SW480 (cell line): Measurements from ENCODE around the gene ATOH8.
"Not testable (repeated sequence)": the region's sequence is repeated elsewhere in the genome, so short reads cannot be mapped to it uniquely, and the experiment has no call there.

Experiments
- DNase-seq: peaks from one replicate; pipeline ENCODE4 v3.0.0-alpha.2; 2016; ENCODE audit warnings: low spot score

The ATOH8 gene, protein sequence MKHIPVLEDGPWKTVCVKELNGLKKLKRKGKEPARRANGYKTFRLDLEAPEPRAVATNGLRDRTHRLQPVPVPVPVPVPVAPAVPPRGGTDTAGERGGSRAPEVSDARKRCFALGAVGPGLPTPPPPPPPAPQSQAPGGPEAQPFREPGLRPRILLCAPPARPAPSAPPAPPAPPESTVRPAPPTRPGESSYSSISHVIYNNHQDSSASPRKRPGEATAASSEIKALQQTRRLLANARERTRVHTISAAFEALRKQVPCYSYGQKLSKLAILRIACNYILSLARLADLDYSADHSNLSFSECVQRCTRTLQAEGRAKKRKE

DNA sequence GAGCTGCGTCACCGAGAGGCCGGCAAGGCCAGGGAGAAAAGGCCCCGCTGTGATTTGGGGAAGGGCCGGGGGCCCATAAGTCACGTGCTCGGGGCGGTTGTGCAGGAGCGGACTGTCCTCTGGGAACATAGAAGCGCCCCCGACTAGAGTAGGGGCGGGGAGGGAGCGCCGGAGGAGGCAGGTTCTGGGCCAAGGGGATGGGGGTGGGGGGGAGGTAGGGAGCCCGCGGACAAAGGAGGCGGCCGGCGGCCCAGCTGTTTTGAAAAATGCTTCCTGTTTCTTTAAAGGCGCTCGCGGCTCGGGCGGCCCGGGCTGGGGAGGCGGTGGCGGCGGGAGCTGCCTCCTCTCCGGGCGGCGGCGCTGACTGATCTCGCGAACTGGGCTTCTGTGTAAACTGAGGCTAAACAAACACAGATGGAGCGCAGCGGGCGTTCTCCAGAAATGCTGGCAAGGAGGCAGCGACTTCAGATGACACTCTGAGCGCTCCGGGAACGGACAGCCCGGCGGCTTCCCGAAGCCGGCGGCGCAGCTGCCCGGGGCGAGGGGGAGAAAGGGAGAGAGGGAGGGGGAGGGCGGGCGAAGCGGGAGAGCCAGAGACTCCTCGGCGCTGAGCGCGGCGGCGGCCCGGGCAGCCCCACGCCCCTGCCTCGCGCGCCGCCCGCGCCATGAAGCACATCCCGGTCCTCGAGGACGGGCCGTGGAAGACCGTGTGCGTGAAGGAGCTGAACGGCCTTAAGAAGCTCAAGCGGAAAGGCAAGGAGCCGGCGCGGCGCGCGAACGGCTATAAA is at the start of gene ATOH8:
ATOH8 (plus strand) TSS at position 467 of the 788 bp plus-strand sequence; CDS start at position 666, 199 bp downstream.
- DNase-seq = peak; percentile 26

DNA sequence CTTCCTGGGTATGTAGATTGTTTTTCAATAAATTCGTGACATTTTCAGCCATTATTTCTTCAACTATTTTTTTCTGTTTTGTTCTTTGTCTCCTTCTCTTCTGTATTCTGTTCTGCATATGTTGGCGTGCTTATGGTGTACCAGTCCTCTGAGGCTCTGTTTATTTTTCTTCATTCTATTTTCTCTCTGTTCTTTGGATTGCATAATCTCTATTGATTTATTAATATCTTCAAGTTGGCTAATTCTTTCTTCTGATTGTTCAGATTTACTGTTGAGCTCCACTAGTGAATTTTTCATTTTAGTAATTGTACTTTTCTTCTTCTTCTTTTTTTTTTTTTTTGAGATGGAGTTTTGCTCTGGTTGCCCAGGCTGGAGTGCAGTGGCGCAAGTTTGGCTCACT is 49.8 kb upstream of the ATOH8 start:
- DNase-seq = no peak

DNA sequence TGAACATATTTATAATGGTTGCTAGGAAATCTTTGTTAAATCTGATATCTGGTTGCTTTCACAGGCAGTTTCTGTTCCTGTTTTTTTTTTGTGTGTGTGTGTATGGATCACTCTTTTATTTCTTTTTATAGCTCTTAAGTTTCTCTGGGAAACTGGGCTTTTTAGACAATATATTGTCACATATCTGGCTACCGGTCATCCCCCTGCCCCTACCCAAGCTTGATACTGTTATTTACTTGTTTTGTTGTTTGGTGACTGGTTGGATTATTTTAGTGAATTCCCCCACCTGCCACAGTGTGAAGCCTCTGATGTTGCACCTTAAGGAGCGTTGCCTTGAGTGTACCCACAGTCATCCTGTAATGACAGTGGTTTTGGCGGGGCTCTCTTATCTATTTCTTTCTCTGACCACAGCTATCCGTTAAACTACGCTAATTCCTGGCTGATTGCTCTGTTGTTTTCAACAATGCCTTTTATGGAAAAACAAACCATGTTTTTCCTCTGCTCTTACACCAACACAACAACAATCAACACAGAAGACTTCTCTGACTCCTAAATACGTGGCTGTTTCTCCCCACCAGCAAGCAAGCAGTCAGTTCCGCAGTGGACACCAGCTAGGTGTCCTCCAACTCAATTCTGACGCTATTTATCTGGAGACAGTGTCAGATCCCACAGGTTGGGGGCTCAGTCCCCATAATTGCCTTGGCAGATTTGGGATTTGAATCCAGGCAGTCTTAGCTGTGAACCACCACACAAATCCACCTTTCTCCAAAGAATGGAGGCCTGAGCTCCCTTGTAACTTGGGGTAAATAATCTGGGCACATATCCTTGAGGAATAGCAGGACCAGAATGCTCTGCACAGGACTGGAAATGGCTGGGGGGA is 48.8 kb upstream of the ATOH8 start:
- peak; percentile 86 for DNase-seq

DNA sequence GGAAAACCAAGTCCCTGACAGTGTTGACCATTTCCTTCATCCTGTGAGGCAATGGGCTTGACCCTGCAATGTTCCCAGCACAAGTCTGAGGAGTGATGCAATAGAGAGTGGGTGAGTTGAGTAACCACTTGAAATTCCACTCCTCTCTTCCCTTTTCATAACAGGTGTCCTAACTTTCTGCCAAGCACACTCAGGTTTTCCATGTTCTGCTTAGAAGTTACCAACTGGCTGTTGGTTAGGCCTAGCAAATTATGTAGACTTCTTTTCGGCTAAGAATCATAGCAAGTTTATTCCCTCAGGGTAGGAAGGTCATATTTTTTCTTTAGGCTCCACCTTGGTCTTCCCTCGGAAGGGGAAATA is 48.1 kb upstream of the ATOH8 start:
- DNase-seq = peak; percentile 86

DNA sequence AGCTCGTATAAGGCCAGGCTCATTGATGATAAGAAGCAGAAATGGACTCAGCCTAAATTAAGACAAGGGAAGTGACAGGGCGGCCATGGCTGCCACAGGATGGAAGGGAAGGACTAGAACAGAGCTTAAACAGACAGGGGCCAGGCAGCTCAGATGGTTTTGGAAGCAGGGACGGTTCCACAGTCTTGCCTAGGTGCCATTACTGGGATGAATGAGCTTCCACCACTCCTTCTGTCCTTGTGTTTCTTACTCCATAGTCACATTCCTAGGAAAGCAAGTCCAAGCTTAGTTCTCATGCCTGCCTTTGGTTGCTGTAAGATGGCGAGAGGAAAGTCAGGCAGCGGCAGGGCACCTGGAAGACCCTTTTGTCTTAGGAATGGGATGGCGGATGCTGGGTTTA is 47.7 kb upstream of the ATOH8 start:
- DNase-seq = no peak

DNA sequence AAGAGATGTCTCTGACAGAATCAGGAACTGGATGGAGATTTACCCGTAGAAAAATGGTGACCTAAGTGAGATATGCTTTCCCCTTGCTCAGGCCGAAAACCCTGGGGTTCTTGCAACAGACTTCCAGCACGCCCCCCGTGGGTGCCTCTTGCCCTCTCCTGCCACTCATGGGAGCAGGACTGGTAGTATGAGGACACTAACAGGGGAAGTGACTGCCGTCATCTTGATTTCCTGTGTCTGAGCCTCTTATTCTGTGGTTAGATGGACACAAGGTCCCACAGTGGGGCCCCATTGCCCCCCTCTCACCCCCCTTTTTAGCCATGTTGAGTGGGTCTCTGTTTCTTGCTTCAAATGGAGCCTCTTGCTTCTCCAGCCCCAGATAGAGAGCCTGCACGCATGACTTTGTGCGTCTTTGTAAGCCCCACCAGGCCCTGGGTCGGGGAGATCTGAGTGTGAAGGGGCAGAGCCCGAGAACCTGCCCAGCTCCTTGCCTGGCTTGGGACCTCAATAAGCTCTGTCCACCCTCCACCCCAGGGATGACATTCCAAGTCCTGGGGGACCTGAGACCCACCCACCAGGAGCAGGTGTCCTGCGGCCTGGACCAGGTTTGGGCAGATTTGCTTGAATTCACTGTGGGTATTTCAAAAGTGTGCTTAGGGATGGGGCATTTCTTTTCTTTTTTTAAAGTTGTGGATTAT is 47.0 kb upstream of the ATOH8 start:
- DNase-seq = no peak

DNA sequence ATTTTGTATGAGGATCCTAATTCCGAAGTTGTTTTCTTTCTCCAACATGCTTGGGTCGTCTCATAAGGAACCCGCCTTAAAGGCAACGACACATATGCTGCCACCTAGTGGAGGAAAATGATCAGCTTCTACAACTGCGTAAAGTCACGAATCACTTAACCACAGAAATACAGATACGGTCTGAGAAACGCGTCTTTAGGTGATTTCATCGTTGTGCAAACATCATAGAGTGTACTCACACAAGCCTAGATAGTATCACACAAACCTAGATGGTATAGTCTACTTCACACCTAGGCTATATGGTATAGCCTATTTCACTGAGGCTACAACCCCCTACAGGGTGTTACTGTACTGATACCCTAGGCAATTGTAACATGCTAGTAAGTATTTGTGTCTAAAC is 46.5 kb upstream of the ATOH8 start:
- peak; percentile 87 for DNase-seq

DNA sequence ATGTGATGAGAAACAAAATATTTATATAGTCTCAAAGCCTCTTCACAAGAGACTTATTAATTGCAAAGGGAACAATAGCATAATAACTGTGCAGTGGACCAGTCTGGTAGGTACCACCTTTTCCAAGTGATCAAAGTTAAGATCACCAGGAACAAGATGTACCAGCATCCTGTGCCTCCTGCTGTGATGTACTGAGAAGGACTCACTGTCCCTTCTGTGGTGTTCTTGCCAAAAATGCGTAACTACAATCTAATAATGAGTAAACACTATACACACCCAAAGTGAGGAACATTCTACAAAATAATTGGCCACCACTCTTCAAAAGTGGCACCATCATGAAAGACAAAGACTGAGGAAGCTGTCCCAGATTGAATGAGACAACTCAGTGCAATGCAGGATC is 45.1 kb upstream of the ATOH8 start:
- DNase-seq = no peak

DNA sequence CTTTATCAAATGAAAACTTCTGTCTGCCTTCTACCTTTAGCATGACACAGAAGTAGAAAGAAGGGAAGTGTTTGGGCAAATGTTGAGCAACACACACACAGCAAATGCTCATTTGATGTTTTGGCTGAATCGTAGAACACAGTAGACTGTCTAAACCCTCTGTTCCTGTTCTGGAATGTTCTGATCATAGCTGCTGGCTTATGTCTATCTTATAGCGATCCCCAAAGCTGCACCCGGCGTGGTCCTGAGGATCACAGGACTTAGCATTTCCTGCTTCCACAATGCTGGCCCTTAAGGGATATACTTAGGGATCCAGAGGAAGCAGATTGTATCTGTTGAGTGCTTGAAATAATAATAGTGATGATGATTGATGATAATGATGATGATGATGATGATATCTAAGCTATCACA is 44.4 kb upstream of the ATOH8 start:
- DNase-seq = no peak

DNA sequence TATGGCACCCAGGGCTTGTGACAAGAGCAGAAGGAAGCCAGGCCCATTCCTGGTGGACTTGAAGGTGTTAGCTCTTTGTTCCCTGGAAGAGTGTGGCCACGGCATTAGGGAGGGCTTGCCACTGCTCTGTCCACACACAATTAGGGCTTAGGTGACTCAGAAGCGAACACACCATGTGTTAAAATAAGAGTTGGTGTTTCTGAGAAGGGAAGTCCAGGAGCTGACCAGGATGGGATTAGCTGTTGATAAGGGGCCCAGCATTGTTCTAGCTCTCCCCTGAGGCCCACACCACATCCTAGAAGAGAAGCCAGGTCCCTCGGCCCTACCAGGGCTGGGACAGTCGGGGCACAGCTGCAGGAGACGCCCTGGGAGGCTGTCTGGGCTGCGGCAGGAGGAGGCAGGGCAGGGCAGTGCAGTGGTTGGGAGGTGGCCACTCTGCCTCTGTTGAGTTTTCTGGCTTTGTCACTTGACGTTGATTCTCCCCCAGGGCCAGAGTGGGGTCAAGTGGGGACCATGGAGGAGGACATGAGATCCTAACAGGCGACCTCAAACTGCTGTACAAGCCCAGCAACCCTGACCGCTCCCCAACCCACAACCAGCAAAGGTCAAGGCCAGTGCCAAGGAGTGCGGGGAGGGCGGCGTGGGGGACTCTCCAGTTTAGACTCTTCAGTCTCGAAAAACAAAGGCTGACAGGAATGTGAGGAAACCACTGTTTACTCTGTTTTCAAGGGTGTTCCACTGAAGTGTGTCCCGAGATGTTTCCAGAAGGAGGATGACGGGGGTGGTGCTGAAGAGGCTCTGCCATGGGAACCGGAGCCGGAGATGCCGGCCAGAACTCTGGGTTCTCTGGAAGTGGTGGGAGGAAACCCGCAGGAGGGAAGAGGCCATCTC is 42.9 kb upstream of the ATOH8 start:
- DNase-seq = no peak

DNA sequence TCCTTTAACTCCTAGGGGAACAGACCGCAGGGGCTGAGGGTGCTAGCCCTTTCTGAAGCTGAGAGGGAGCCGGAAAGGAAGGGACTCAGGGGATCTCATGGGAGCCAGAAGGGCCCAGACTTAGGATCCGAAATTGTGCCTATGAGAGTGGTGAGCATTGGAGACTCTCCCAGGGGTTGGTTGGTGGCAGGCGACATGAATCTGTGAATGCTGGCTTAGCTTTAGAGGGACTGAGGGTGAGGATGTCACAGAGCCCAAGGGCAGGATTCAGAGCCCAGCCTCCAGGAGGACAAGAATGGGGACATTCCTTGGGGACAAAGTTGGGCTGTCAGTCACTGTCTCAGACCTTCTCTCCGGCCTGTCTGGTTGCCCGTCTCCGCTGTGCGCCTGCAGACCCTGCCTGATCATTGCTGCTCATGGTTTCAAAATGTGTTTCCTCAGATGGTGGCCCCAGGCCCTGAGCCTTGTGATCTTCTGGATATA is 42.2 kb upstream of the ATOH8 start:
- no peak for DNase-seq

DNA sequence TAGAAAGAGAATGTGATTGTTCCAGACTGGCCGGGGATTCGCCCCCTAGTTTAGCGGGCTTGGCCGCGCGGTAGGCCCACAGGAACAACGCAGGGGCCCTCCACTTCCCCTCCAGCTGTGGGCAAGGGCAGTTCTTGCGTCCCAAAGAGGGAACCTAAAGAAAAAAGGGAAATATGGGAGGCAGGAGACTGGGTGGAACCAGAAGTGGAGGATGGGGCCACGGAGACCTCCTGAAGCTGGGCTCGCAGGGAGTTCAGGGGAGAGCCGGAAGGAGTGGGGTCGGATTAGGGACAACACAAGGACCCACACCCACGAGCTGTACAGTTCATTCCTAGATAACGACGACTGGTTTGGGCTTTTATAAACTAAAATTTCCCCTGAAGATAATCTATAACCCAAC is 41.5 kb upstream of the ATOH8 start:
- no peak for DNase-seq

DNA sequence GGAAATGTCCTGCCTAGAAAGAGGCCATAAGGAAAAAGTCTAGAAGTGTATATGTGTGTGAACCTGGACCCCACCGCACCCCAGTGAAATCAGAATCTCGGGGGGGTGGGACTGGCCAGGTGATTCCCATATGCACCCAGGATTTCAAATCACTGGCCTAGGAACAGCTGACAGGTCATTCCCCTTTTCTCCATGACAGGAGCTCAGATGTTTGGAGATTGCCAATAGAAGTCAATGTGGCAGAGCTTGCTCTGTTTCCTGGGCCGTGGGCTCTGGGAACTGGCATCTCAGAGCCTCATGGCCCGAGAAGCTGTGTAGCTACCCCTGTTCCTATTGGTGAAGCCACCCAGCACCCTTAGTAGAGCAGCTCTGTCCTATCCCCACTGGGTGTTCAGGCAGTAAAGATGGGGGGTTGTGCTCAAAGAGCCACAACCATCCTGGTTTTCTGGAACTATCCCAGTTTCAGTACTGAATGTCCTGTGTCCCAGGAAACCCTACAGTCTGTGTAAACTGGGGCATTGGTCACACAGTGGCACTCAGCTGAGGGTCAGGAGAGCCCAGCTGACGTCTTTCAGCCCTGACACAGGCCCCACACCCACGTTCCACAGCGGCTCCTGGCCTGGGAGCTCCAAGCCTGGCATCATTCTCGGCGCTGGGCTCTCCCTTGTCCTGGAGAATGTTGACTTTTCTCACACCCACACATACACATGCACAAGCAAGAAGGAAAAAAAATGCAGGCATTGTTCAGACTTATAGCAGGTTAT is 40.8 kb upstream of the ATOH8 start:
- peak; percentile 57 for DNase-seq

DNA sequence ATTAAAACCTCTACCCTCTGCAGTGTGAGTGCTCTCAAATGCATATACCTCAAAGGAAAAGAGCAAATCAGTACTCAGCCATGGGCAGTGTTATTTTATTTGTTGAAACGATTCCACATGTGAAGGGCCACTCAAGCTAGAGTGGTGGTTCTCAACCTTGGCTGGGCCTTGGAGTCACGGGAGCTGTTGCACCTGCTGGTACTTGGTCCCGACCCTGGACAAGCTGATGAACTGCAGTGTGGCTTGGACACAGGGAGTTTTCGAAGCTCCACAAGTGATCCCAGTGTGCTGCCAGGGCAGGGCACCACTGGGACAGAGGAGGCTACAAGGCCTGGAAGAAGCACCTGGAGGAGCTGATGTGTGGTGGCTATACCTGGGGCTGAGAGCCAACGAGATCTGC is 40.0 kb upstream of the ATOH8 start:
- no peak for DNase-seq

DNA sequence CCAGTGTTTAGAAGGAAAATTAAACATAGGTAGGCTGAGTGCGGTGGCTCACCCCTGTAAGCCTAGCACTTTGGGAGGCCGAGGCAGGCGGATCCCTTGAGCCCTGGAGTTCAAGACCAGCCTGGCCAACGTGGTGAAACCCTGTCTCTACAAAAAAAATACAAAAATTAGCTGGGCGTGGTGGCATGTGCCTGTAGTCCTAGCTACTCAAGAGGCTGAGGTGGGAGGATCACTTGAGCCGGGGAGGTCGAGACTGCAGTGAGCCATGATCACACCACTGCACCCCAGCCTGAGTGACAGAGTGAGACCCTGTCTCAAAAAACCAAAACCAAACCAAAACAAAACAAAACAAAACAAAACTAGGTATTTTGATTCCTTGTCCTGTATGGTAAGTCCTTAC is 39.4 kb upstream of the ATOH8 start:
- DNase-seq = not testable (repeated sequence)

DNA sequence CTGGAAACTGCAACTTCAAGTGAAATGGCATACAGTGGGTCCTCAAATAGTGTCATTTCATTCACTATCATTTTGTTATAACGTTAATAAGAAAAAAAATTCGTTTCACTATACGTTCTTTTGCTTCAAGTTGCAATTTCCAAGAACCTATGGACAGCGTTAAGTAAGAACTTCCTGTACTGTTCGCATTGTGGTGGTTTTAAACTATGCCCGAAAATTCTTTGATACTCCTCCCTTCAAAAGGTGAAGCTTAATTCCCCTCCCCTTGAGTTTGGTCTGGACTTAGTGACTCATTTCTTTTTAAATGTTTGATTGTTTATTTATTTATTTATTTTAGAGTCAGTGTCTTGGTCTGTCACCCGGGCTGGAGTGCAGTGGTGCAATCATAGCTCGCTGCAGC is 39.0 kb upstream of the ATOH8 start:
- DNase-seq = peak; percentile 74

DNA sequence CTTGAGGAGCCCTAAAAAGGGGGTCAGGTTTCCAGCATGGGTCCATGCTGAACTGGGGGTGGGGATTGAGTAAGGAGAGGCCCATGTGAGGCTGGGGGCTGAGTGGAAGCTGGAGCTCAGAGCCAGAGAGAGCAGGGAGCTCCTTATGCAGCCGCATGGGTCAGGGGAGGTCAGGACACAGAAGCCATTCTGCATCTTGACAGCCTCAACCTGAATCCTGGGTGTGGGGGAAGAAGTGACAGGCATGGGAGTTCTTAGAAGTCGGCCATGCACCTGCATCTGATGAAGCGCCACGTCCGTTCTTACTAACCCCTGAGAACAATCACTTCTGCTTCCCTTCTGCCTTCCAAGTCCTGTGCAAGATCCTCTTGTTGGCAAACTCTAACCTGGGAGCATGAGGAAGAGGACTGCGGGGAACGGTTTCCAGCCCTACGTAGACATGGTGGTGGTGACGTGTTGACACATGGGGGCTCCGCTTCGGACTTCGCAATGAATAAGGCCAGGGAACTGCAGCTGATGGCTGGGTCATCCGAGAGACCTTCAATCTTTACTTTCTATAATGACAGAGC is 37.4 kb upstream of the ATOH8 start:
- no peak for DNase-seq

DNA sequence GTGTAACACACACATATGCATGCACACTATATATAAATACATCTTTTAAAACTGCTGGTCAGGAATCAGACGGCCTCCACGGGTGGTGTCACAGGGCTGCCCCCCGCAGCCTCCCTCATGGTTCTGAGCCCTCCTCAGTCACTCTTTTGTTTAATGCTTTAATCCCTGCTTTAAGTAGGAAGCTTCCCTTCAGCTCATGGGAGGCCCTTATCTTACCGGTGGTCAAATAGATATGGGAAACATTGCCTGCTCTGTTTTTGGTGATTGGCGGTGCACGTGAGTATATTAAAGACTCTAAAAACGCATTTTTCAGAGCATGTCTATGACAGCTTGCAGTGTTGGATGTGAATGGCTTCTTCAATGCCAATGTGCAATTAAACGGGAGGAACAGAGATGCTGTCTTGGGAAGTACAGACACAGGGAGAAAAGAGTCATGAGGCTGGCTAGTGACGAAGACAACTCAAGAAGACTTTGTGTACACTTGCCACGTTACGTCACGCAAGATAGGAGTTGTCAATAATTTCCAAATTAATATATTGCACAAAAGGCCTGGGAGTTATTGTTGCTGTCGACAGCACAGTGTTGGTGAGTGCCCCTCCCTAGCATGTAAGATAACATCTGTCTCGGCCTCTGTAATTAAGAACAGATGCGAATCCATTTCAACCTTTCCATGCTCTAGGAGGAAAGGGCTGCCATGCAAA is 36.3 kb upstream of the ATOH8 start:
- no peak for DNase-seq

DNA sequence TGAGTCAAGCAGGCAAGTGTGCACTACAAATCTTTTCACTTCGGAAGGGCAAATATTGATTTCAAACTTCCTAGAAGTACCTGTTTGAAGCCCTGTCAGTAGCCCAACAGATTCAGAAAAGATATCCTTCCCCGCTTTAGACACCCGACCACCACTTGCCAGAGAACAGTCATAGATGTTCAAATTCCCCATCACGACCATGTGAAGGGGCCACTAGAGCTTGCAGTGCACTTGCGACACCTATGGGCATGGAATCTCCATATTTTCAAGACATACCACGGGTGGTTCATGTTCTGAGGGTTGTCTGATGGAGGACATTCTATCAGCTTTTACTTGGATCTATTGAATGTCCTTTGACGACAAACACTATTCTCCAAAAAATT is 35.8 kb upstream of the ATOH8 start:
- DNase-seq = no peak
